Mammary epithelial cell (primary cell): ENCODE results near the gene ZNF821.

Source experiments
- CTCF ChIP-seq, 2 donors: IDR thresholded peaks in 1 of 2; conservative IDR thresholded peaks in 1 of 2; 2 replicates each; pipeline ENCODE4 v1.5.1; 2011 to 2012; ENCODE audit warnings: inconsistent platforms in 2 of 2, low read length in 2 of 2, mild to moderate bottlenecking in 2 of 2, control low read depth in 1 of 2, low read depth in 1 of 2; ENCODE audit not compliant: insufficient read depth in 1 of 2; ENCODE audit errors: extremely low read depth in 1 of 2
- EZH2 ChIP-seq: IDR thresholded peaks from 2 replicates; pipeline ENCODE4 v1.6.1; 2012; ENCODE audit warnings: low read length, inconsistent platforms, borderline replicate concordance

DNA sequence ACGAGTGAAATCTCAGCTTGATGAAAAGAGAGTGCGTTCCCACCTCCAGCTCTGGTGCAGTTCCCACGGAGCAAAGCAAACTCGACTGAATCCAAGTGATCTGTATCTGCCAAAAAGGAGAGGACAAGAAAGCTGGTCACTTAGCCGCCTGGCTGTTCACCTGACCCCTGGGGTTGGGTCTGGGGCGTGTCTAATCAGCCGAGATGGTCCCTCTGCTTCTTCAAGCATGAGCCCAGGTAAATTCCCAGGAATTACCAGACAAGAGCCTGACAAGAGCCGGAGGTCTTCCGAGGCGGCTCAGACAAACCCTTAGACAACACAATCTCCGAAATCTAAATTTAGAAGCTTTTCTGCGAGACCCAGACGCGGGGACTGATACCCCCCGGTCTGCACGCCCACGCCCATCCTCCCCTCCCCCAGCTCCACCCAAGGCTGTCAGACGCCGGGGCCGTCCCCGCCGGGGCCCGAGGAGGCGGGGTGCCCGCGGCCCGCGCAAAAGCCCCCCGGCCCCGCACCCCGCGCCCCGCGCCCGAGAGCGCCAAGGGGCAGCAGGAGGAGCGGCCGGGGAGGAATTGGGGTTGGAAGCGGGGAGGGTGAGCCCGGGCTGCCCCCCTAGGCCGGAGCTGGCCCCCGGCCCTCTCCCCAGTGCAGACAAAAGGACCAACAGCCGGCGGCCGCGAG is 674 bp downstream of the ZNF821 start:
- TF ChIP-seq CTCF (conservative IDR thresholded peaks at IDR 0.05 in 1 of 2, IDR thresholded peaks at IDR 0.05 in 1 of 2; ENCODE audit: extremely low read depth in 1 of 2, insufficient read depth in 1 of 2, low read depth in 1 of 2, low read length in 2 of 2), result no peak
- no peak for TF ChIP-seq EZH2
